Measurements from ENCODE around the gene VSTM4.

The VSTM4 gene

DNA sequence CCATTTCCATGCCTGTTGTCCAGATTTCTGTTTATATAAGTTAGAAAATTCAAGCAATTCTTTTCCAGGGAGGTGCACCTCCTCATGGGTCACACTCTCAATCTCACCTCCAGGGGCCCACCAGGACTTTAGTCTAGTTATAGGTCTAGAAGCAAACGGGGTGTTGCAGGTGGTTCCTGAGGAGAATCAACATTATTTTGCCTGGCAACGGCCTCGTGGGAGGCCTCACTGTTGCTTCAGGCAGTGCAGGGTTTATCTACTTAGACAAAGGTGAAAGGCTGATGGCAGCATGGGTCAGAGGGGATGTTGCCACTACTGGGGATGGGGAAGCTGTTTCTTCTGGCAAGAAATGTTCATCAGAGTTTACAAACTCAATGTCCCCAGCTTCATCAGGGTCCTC lies 119.0 kb downstream of the VSTM4 start:
- Histone ChIP-seq H3K36me3 (no peaks in the 10 kb centered on the region), H3K9ac (no peak overlapping the region), H3K27me3 (no peaks in the 10 kb centered on the region), H3K27ac (no peak overlapping the region), H3K4me2 (no peak overlapping the region), H3K4me1 (no peaks in the 10 kb centered on the region), H3K9me3 (replicated peaks in 1 of 11) (no peaks in the 10 kb centered on the region), H4K20me1 (no peaks in the 10 kb centered on the region), H3K4me3 (no peak overlapping the region)
- TF ChIP-seq Cebpa-rat (IDR thresholded peaks at IDR 0.05) = no peak

DNA sequence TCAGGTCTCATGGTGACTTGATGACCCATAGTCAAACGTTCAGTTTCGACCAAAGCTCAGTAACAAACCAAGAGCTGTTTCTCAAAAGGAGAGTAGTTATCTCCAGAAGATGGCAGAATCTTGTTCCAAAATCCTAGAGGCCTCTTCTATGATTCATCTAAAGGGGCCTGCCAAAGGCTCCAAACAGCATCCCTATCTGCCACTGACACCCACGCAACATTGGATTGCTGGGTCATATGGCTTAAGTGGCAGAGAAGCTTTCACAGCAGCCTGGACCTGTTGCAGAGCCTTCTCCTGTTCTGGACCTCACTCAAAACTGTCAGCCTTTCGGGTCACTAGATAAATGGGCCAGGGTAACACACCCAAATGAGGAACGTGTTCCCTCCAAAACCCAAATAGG lies 121.7 kb downstream of the VSTM4 start:
- Histone ChIP-seq H3K9me3 (replicated peaks in 1 of 11) (no peaks in the 10 kb centered on the region), H4K20me1 (no peaks in the 10 kb centered on the region), H3K4me2 (no peak overlapping the region), H3K4me1 (no peaks in the 10 kb centered on the region), H3K27me3 (no peaks in the 10 kb centered on the region), H3K27ac (no peak overlapping the region), H3K4me3 (no peak overlapping the region), H3K9ac (no peak overlapping the region), H3K36me3 (no peaks in the 10 kb centered on the region)
- no peak for TF ChIP-seq Cebpa-rat (IDR thresholded peaks at IDR 0.05)

DNA sequence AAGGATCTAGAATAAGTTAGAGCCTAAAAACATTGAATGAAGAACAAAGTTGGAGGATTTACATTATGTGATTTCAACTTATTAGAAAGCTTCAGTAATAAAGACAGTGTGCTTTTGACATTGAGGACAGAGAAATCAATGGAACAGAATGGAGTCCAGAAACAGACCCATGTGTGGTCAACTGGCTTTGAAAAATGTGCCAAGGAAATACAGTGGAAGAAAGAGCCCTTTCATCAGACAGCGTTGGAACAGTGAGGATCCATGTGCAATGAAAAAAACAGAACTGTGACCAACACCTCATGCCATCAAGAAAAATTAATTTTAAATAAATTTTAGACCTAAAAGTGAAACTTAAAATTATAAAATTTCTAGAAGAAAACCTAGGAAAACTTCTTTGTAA lies 125.1 kb downstream of the VSTM4 start:
- Histone ChIP-seq H3K4me3 (no peak overlapping the region), H3K27ac (no peak overlapping the region), H3K9ac (no peak overlapping the region), H3K36me3 (no peaks in the 10 kb centered on the region), H4K20me1 (no peaks in the 10 kb centered on the region; a peak in 1 of 22 replicates), H3K9me3 (replicated peaks in 1 of 11) (no peaks in the 10 kb centered on the region), H3K4me2 (no peak overlapping the region), H3K27me3 (no peaks in the 10 kb centered on the region), H3K4me1 (no peaks in the 10 kb centered on the region)
- no peak for TF ChIP-seq Cebpa-rat (IDR thresholded peaks at IDR 0.05)

DNA sequence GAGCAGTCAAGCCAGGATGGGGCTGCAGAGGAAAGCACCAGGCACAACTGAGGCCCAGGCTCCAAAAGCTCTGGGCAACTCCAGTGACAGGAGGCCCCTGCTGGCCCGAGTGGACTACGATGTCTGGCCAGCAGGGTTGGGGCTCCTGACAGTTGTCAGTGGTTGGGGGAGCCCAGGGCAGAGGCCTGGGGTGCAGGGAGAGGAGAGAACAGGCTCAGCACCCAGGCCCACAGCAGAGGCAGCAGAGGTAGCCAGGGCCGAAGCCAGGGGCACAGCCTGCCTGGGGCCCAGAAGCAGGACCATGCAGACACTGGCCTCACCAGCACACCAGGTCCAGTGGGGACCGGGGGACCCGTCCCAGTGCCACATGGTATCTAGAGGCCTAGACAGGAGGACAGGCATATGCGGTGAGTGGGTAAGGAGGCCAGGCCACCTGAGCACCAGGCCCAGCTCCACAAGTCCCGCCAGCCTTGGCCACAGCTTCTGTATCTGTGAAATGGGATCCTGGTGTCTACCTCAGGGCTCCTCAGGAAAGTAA lies 129.6 kb downstream of the VSTM4 start:
- peaks cover 0 to 7% (median 0%) of the 10 kb centered on the region in 11 experiments; a peak in 2 of 22 replicates for H4K20me1 ChIP-seq
- no peaks in the 10 kb centered on the region for H3K9me3 ChIP-seq (replicated peaks in 1 of 11)
- TF ChIP-seq Cebpa-rat (IDR thresholded peaks at IDR 0.05) = no peak
- no peak overlapping the region for H3K4me3 ChIP-seq
- no peaks in the 10 kb centered on the region for H3K27me3 ChIP-seq
- H3K4me1 ChIP-seq = 0 out of 20 replicates have a peak, but pooled peaks cover 0 to 8% (median 0%) of the 10 kb centered on the region in 10 experiments
- no peak overlapping the region for H3K27ac ChIP-seq
- peaks cover 0 to 35% (median 0%) of the 10 kb centered on the region in 11 experiments; a peak in 8 of 22 replicates for H3K36me3 ChIP-seq
- H3K9ac ChIP-seq = no peak overlapping the region
- H3K4me2 ChIP-seq = no peak overlapping the region

DNA sequence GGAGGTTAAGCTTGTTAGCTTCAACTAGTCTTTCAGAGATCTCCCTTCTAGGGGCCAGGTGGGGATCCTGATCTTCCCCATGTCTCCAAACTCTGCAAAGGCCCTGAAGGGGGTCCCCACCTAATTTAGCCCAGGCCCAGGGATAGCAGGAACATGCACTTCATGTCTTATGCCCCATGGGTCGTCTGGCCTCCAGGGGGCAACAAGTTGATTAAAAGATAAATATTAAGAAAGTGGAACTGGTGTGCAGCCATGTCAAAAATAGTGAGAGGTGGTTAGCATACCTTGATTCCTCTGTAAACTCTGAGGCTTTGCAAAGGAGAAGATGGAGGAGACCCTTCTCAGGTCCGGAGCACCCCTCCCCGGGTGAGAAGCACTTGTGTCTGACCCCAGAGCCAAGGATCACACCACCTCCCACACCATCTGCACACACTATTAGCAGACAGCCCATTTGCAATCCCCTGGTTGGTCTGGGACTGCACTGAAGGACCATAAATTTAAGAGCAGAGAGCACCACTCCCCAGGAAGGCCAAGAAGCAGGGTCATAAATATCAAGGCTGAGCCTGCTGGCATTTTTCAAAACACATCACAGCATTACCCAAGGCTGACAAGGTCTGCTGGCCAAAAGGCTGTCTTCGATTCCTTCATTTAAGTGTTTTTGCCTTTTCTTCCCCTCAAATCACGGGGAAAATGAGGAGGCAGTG lies 131.5 kb downstream of the VSTM4 start:
- Histone ChIP-seq H3K4me2 (no peak overlapping the region), H3K27ac (no peak overlapping the region), H3K36me3 (peaks cover 0 to 50% (median 0%) of the 10 kb centered on the region in 11 experiments; a peak in 8 of 22 replicates), H3K4me1 (0 out of 20 replicates have a peak, but pooled peaks cover 0 to 8% (median 0%) of the 10 kb centered on the region in 10 experiments), H3K9ac (no peak overlapping the region), H3K4me3 (no peak overlapping the region), H3K27me3 (no peaks in the 10 kb centered on the region), H3K9me3 (replicated peaks in 1 of 11) (no peaks in the 10 kb centered on the region), H4K20me1 (peaks cover 0 to 7% (median 0%) of the 10 kb centered on the region in 11 experiments; a peak in 2 of 22 replicates)
- TF ChIP-seq Cebpa-rat (IDR thresholded peaks at IDR 0.05) = no peak

DNA sequence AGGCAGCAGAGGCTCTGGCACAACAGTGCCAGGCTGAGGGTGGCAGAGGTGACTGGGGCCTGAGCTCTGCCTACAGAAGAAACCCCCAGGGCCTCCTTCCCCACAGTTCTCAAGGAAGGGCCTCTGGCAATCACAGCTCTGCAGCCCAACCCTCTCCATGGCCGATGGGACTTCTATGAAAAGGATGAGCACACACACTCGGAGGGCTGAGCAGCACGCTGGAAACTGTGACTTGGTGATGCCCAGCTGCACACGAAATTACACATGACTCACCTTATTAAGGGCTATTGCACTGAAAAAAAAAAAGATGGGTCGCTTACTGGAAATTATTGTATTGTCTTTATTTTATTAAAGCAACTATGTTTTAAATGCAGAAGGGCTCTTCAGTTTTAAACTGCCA lies 132.7 kb downstream of the VSTM4 start:
- no peak for TF ChIP-seq Cebpa-rat (IDR thresholded peaks at IDR 0.05)
- Histone ChIP-seq H3K27ac (no peak overlapping the region), H3K4me1 (0 out of 20 replicates have a peak, but pooled peaks cover 0 to 8% (median 0%) of the 10 kb centered on the region in 10 experiments), H4K20me1 (peaks cover 0 to 7% (median 0%) of the 10 kb centered on the region in 11 experiments; a peak in 2 of 22 replicates), H3K36me3 (peaks cover 0 to 62% (median 0%) of the 10 kb centered on the region in 11 experiments; a peak in 9 of 22 replicates), H3K9me3 (replicated peaks in 1 of 11) (no peaks in the 10 kb centered on the region), H3K27me3 (no peaks in the 10 kb centered on the region), H3K4me2 (no peak overlapping the region), H3K9ac (no peak overlapping the region), H3K4me3 (no peak overlapping the region)

DNA sequence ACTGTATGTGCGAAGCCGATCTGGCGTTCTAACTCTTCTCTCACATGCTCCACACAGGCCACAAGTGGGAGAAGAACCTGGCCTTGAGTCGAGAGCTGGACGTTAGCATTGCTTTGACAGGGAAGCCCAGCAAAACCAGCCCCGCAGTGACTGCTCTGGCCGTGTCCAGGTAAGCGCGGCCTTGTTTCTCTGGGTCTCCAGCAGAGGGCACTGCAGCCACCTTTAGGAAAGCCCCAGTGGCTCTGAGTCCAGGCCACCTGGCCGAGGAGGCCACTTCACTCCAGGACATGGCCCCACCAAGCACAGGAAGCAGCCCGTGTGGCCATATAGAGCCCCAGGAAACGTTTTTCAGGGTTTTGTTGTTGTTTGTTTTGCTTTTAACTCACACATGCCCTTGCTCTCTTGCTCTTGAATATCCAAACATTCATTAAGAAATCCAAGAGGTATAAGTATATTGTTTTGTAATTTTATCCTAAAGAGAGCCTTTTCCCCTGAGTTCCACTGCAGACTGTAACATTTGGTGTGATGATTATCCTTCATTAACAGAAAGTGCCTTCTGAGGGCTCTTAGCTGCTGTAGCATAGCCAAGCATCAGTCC lies 133.9 kb downstream of the VSTM4 start:
- Histone ChIP-seq H4K20me1 (peaks cover 0 to 7% (median 0%) of the 10 kb centered on the region in 11 experiments; a peak in 2 of 22 replicates), H3K27me3 (no peaks in the 10 kb centered on the region)

DNA sequence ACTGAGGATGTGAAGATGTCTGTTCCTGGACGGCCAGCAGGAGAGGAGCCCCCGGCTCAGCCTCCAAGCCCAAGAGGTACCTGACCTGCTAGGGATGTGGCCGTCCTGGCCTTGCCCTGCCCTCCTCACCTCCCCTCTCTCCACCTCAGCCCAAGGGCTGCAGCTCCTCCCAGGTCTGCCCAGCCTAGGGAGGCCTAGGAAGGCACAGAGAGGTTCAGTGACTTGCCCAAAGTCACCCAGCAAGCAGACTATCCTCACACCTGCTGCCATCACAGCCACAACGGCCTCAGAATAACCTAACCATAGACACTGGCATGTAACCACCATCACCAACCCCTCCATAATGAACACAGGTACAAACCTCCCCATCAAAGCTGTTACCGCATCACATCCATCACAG lies 137.0 kb downstream of the VSTM4 start:
- no peaks in the 10 kb centered on the region for H3K27me3 ChIP-seq
- 0 out of 20 replicates have a peak, but pooled peaks cover 0 to 8% (median 0%) of the 10 kb centered on the region in 10 experiments for H3K4me1 ChIP-seq
- H3K27ac ChIP-seq = no peak overlapping the region
- no peak for TF ChIP-seq Cebpa-rat (IDR thresholded peaks at IDR 0.05)
- H4K20me1 ChIP-seq = peaks cover 0 to 7% (median 0%) of the 10 kb centered on the region in 11 experiments; a peak in 1 of 22 replicates
- H3K36me3 ChIP-seq = peaks cover 0 to 89% (median under 1%) of the 10 kb centered on the region in 11 experiments; a peak in 11 of 22 replicates
- H3K4me2 ChIP-seq = no peak overlapping the region
- H3K9me3 ChIP-seq (replicated peaks in 1 of 11) = peaks cover 0 to under 1% (median 0%) of the 10 kb centered on the region in 11 experiments; a peak in 1 of 22 replicates
- no peak overlapping the region for H3K4me3 ChIP-seq
- no peak overlapping the region for H3K9ac ChIP-seq

More for the DNA sequence above, 133.9 kb downstream of the VSTM4 start:
- Histone ChIP-seq H3K9me3 (replicated peaks in 1 of 11) (no peaks in the 10 kb centered on the region), H3K4me3 (no peak overlapping the region), H3K27ac (no peak overlapping the region), H3K4me2 (no peak overlapping the region), H3K36me3 (peaks cover 0 to 74% (median 0%) of the 10 kb centered on the region in 11 experiments; a peak in 10 of 22 replicates), H3K4me1 (0 out of 20 replicates have a peak, but pooled peaks cover 0 to 8% (median 0%) of the 10 kb centered on the region in 10 experiments), H3K9ac (no peak overlapping the region)
- no peak for TF ChIP-seq Cebpa-rat (IDR thresholded peaks at IDR 0.05)

DNA sequence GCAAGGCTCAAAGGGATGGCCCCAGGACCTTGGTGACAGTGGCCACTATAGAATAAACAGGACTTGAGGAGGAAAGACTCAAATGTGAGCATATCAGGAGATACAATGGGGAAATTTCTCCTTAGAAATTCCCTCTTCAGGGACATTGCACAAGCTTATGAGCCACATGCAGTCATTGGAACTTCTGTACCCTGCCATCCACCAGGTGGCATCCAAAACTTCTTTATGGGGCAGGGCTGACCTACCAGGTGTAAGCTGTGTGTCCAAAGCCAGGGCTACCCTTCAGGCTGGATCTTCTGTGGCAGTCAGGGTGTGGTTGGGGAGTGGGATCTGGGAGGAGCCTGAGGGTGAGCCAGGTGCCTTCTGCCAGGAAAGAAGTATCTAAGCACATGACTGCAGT lies 139.1 kb downstream of the VSTM4 start:
- no peak overlapping the region for H3K9ac ChIP-seq
- no peaks in the 10 kb centered on the region for H4K20me1 ChIP-seq
- no peak for TF ChIP-seq Cebpa-rat (IDR thresholded peaks at IDR 0.05)
- no peak overlapping the region for H3K4me3 ChIP-seq
- peaks cover 0 to 10% (median 5%) of the 10 kb centered on the region in 11 experiments; a peak in 5 of 22 replicates for H3K9me3 ChIP-seq (replicated peaks in 1 of 11)
- H3K27ac ChIP-seq = no peak overlapping the region
- no peaks in the 10 kb centered on the region for H3K27me3 ChIP-seq
- no peak overlapping the region for H3K4me2 ChIP-seq
- H3K36me3 ChIP-seq = peaks cover 0 to 90% (median 7%) of the 10 kb centered on the region in 11 experiments; a peak in 11 of 22 replicates
- H3K4me1 ChIP-seq = no peaks in the 10 kb centered on the region

Data from BLaER1 treated with 17β-estradiol and CSF1 and Interleukin-3, amounts not matched to agents 10 nM and 100 nM (cell line).